RWPE2 (cell line): Measurements from ENCODE around the gene TAGLN3.

Experiments
- ATAC-seq: fragments of 200-7000 bp; cut with Tn5 transposase; 3 replicates; pipeline ENCODE4 v1.9.1; 2021; ENCODE audit warnings: low read depth
- DNase-seq: peaks from one replicate; pipeline ENCODE4 v3.0.0-alpha.2; 2020; ENCODE audit warnings: low spot score
- H3K27ac ChIP-seq: fragments of 450-650 bp; 2 replicates; pipeline ENCODE4 v1.5.1; 2017; ENCODE audit warnings: mild to moderate bottlenecking; ENCODE audit not compliant: poor library complexity, severe bottlenecking
- H3K27me3 ChIP-seq: fragments of 250-450 bp; sonication (Bioruptor Pico); 2 replicates; pipeline ENCODE4 v1.5.1; 2021; ENCODE audit warnings: mild to moderate bottlenecking, moderate library complexity; ENCODE audit not compliant: insufficient read depth, poor library complexity, severe bottlenecking
- H3K36me3 ChIP-seq: fragments of 250-450 bp; sonication (Bioruptor Pico); 2 replicates; pipeline ENCODE4 v1.5.1; 2020; ENCODE audit warnings: low read depth, mild to moderate bottlenecking, moderate library complexity
- H3K4me1 ChIP-seq: fragments of 250-450 bp; sonication (Bioruptor Pico); 2 replicates; pipeline ENCODE4 v1.5.1; 2021; ENCODE audit warnings: mild to moderate bottlenecking, moderate library complexity; ENCODE audit not compliant: insufficient read depth, poor library complexity, severe bottlenecking
- H3K4me3 ChIP-seq: fragments of 250-450 bp; sonication (Bioruptor Pico); 2 replicates; pipeline ENCODE4 v1.5.1; 2021; ENCODE audit warnings: mild to moderate bottlenecking, moderate library complexity; ENCODE audit not compliant: severe bottlenecking
- H3K9me3 ChIP-seq: fragments of 250-450 bp; sonication (Bioruptor Pico); 2 replicates; pipeline ENCODE4 v1.5.1; 2021; ENCODE audit warnings: mild to moderate bottlenecking, moderate library complexity; ENCODE audit not compliant: severe bottlenecking
- CTCF ChIP-seq: fragments of 450-650 bp; IDR thresholded peaks from one replicate; pipeline ENCODE4 v1.5.1; 2017; ENCODE audit warnings: mild to moderate bottlenecking, moderate library complexity; ENCODE audit not compliant: poor library complexity, severe bottlenecking

The TAGLN3 gene

GRCh38 chr3:111961461-111962164 lies 37.1 kb upstream of the TAGLN3 start:
- peak overlapping the region; percentile 54 for H3K27ac ChIP-seq
- peaks cover 11% of the 10 kb centered on the region for H3K4me1 ChIP-seq
- no peak overlapping the region for H3K4me3 ChIP-seq
- ATAC-seq: no peak
- no peak for TF ChIP-seq CTCF
- no peaks in the 10 kb centered on the region for H3K27me3 ChIP-seq
- no peaks in the 10 kb centered on the region for H3K9me3 ChIP-seq
- H3K36me3 ChIP-seq: peaks cover 94% of the 10 kb centered on the region
- DNase-seq: no peak

GRCh38 chr3:111963424-111963823 lies 35.3 kb upstream of the TAGLN3 start:
- Histone ChIP-seq H3K9me3 (no peaks in the 10 kb centered on the region), H3K27me3 (no peaks in the 10 kb centered on the region), H3K36me3 (peaks cover 94% of the 10 kb centered on the region), H3K4me1 (peaks cover 11% of the 10 kb centered on the region), H3K4me3 (no peak overlapping the region), H3K27ac (peak overlapping the region; percentile 54)
- TF ChIP-seq CTCF: no peak
- DNase-seq (no peak), ATAC-seq (peak; percentile 82)

- peaks cover 11% of the 10 kb centered on the region for H3K4me1 ChIP-seq
- no peak overlapping the region for H3K4me3 ChIP-seq
- H3K36me3 ChIP-seq: peaks cover 96% of the 10 kb centered on the region
- H3K9me3 ChIP-seq: no peaks in the 10 kb centered on the region
- no peak for ATAC-seq
- no peaks in the 10 kb centered on the region for H3K27me3 ChIP-seq
- DNase-seq: no peak
- no peak for TF ChIP-seq CTCF
- peak overlapping the region; percentile 43 for H3K27ac ChIP-seq
Observed at GRCh38 chr3:111965484-111965883, 33.2 kb upstream of the TAGLN3 start.

- ATAC-seq (no peak), DNase-seq (no peak)
- Histone ChIP-seq H3K4me1 (peaks cover 11% of the 10 kb centered on the region), H3K27ac (peak overlapping the region; percentile 43), H3K4me3 (no peak overlapping the region), H3K9me3 (no peaks in the 10 kb centered on the region), H3K27me3 (no peaks in the 10 kb centered on the region), H3K36me3 (peaks cover 96% of the 10 kb centered on the region)
- no peak for TF ChIP-seq CTCF
Observed at GRCh38 chr3:111967068-111967467, 31.7 kb upstream of the TAGLN3 start.

GRCh38 chr3:111967651-111968274 lies 31.0 kb upstream of the TAGLN3 start:
- ATAC-seq (peak; percentile 83), DNase-seq (no peak)
- Histone ChIP-seq H3K36me3 (peaks cover 98% of the 10 kb centered on the region), H3K27ac (peak overlapping the region; percentile 43), H3K4me3 (no peak overlapping the region), H3K4me1 (peaks cover 11% of the 10 kb centered on the region), H3K27me3 (no peaks in the 10 kb centered on the region), H3K9me3 (no peaks in the 10 kb centered on the region)
- peak; percentile 94 for TF ChIP-seq CTCF
